ENCODE results near the gene NOP10.

The NOP10 gene

GRCh38 chr15:34374816-34375215, 31.9 kb upstream of the NOP10 start:
- H3K4me3 ChIP-seq (IDR thresholded peaks at IDR 0.05; ENCODE audit: insufficient read depth, low read depth, low read length) = no peak overlapping the region
- no peaks in the 10 kb centered on the region for H3K27me3 ChIP-seq (ENCODE audit: insufficient read depth, low read depth)
- no peaks in the 10 kb centered on the region for H4K20me1 ChIP-seq (ENCODE audit: insufficient read depth)
- no peaks in the 10 kb centered on the region for H3K79me2 ChIP-seq (ENCODE audit: insufficient read depth, low read depth)
- no peaks in the 10 kb centered on the region for H3K4me1 ChIP-seq (ENCODE audit: low read depth, poor library complexity, severe bottlenecking)
- TF ChIP-seq, protein P1, sequence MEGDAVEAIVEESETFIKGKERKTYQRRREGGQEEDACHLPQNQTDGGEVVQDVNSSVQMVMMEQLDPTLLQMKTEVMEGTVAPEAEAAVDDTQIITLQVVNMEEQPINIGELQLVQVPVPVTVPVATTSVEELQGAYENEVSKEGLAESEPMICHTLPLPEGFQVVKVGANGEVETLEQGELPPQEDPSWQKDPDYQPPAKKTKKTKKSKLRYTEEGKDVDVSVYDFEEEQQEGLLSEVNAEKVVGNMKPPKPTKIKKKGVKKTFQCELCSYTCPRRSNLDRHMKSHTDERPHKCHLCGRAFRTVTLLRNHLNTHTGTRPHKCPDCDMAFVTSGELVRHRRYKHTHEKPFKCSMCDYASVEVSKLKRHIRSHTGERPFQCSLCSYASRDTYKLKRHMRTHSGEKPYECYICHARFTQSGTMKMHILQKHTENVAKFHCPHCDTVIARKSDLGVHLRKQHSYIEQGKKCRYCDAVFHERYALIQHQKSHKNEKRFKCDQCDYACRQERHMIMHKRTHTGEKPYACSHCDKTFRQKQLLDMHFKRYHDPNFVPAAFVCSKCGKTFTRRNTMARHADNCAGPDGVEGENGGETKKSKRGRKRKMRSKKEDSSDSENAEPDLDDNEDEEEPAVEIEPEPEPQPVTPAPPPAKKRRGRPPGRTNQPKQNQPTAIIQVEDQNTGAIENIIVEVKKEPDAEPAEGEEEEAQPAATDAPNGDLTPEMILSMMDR (conservative IDR thresholded peaks at IDR 0.05; ENCODE audit: low read depth, low read length) = no peak
- no peaks in the 10 kb centered on the region for H3K36me3 ChIP-seq (ENCODE audit: insufficient read depth)
- H3K4me2 ChIP-seq = no peak overlapping the region
- H3K27ac ChIP-seq = no peak overlapping the region
- no peak overlapping the region for H2AFZ ChIP-seq (ENCODE audit: low read depth)
- H3K9ac ChIP-seq = no peak overlapping the region

GRCh38 chr15:34373951-34374350, 31.0 kb upstream of the NOP10 start:
- H4K20me1 ChIP-seq (ENCODE audit: insufficient read depth) = no peaks in the 10 kb centered on the region
- no peaks in the 10 kb centered on the region for H3K27me3 ChIP-seq (ENCODE audit: insufficient read depth, low read depth)
- no peak overlapping the region for H2AFZ ChIP-seq (ENCODE audit: low read depth)
- H3K4me1 ChIP-seq (ENCODE audit: low read depth, poor library complexity, severe bottlenecking) = no peaks in the 10 kb centered on the region
- H3K4me2 ChIP-seq = no peak overlapping the region
- H3K9ac ChIP-seq = no peak overlapping the region
- no peak overlapping the region for H3K4me3 ChIP-seq (IDR thresholded peaks at IDR 0.05; ENCODE audit: insufficient read depth, low read depth, low read length)
- no peaks in the 10 kb centered on the region for H3K36me3 ChIP-seq (ENCODE audit: insufficient read depth)
- H3K79me2 ChIP-seq (ENCODE audit: insufficient read depth, low read depth) = no peaks in the 10 kb centered on the region
- H3K27ac ChIP-seq = no peak overlapping the region
- TF ChIP-seq, protein P1 (conservative IDR thresholded peaks at IDR 0.05; ENCODE audit: low read depth, low read length) = no peak

GRCh38 chr15:34370643-34371042, 27.7 kb upstream of the NOP10 start:
- Histone ChIP-seq H3K27me3 (ENCODE audit: insufficient read depth, low read depth) (no peaks in the 10 kb centered on the region), H3K36me3 (ENCODE audit: insufficient read depth) (no peaks in the 10 kb centered on the region), H3K9ac (no peak overlapping the region), H3K4me2 (no peak overlapping the region), H2AFZ (ENCODE audit: low read depth) (no peak overlapping the region), H3K27ac (no peak overlapping the region), H3K79me2 (ENCODE audit: insufficient read depth, low read depth) (peaks cover 6% of the 10 kb centered on the region; the same call in 1 of the 2 replicates), H3K4me3 (IDR thresholded peaks at IDR 0.05; ENCODE audit: insufficient read depth, low read depth, low read length) (no peak overlapping the region), H3K4me1 (ENCODE audit: low read depth, poor library complexity, severe bottlenecking) (peaks cover under 1% of the 10 kb centered on the region), H4K20me1 (ENCODE audit: insufficient read depth) (no peaks in the 10 kb centered on the region)
- TF ChIP-seq, protein P1 (conservative IDR thresholded peaks at IDR 0.05; ENCODE audit: low read depth, low read length) = no peak

DNA sequence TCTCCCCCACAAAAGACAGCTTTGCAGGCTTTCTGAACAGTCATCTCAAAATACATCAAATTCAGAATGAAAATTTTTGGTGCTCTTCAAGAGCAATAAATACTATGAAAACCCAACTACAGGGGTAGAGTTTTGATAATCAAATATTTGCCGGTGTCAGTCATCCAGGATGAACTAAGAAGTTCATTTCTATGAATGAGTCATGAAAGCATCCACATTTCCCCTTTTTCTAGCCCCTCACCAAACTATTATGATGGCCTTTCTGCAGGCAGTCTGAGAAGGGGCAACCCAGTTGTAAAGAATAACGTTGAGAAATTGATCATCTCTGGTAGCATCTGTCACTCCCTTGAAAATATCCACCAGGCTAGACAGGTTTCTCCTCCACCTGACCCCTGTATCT, 27.2 kb upstream of the NOP10 start:
- no peak overlapping the region for H3K4me2 ChIP-seq
- H4K20me1 ChIP-seq (ENCODE audit: insufficient read depth) = no peaks in the 10 kb centered on the region
- no peaks in the 10 kb centered on the region for H3K27me3 ChIP-seq (ENCODE audit: insufficient read depth, low read depth)
- no peaks in the 10 kb centered on the region for H3K36me3 ChIP-seq (ENCODE audit: insufficient read depth)
- no peak overlapping the region for H3K27ac ChIP-seq
- H3K4me1 ChIP-seq (ENCODE audit: low read depth, poor library complexity, severe bottlenecking) = peaks cover 6% of the 10 kb centered on the region
- no peak overlapping the region for H3K4me3 ChIP-seq (IDR thresholded peaks at IDR 0.05; ENCODE audit: insufficient read depth, low read depth, low read length)
- TF ChIP-seq, protein P1 (conservative IDR thresholded peaks at IDR 0.05; ENCODE audit: low read depth, low read length) = no peak
- H3K79me2 ChIP-seq (ENCODE audit: insufficient read depth, low read depth) = peaks cover 11% of the 10 kb centered on the region; the same call in 1 of the 2 replicates
- H2AFZ ChIP-seq (ENCODE audit: low read depth) = no peak overlapping the region
- H3K9ac ChIP-seq = no peak overlapping the region
